ENCODE data around the gene BICD2.

GRCh38 chr9:92762781-92763708 is 1.6 kb downstream of the BICD2 start:
- TF ChIP-seq CTCF (IDR thresholded peaks at IDR 0.05) (no peak), POLR2A (IDR thresholded peaks at IDR 0.05) (no peak), EP300 (IDR thresholded peaks at IDR 0.05) (no peak)

Data from tibial nerve (tissue), 4 donors.